ENCODE data around the gene ECE1. TPM values are rescaled to one million over a fixed set of nuclear protein-coding genes. Genes with fewer than 3 reads are reported as not detected.

Gene ECE1
- polyA plus RNA-seq, 3 donors: 10.6 to 42.4 (median 23.3) TPM

GRCh38 chr1:21307663-21308305, 17.5 kb upstream of the ECE1 start:
- 87% methylated on average over 6 of the region's 6 CpGs for WGBS (ENCODE audit: insufficient coverage)
- intact Hi-C loops (cut with micrococcal nuclease): loop anchor here in 1 of 2 donors (5.0 kb wide), 1 partner anchor 35 kb away; no protein-coding TSS in a partner anchor
- Histone ChIP-seq H3K9ac (ENCODE audit: insufficient read depth, low read length, poor library complexity, severe bottlenecking) (no peak overlapping the region), H3K9me3 (replicated peaks in 1 of 2; ENCODE audit: control insufficient read depth in 1 of 2, insufficient read depth in 1 of 2, low read length in 2 of 2) (peaks cover 0 to 5% of the 10 kb centered on the region in 2 donors), H3K4me3 (replicated peaks in 1 of 3; ENCODE audit: low read depth in 2 of 3, low read length in 3 of 3) (no peak overlapping the region), H3K27me3 (ENCODE audit: control insufficient read depth in 2 of 2, insufficient read depth in 2 of 2, low read length in 2 of 2) (peaks cover 0 to 9% of the 10 kb centered on the region in 2 donors), H3K79me2 (ENCODE audit: insufficient read depth, low read length) (no peaks in the 10 kb centered on the region), H3K4me2 (replicated peaks; ENCODE audit: extremely low read depth, low read length, poor library complexity, severe bottlenecking) (no peak overlapping the region), H2AFZ (ENCODE audit: insufficient read depth, low read depth, low read length, poor library complexity, severe bottlenecking) (no peak overlapping the region), H4K20me1 (ENCODE audit: insufficient read depth, low read length) (no peaks in the 10 kb centered on the region), H3K4me1 (ENCODE audit: control insufficient read depth in 1 of 2, insufficient read depth in 2 of 2, low read length in 2 of 2) (no peaks in the 10 kb centered on the region), H3K36me3 (replicated peaks in 1 of 2; ENCODE audit: control insufficient read depth in 1 of 2, insufficient read depth in 2 of 2, low read length in 2 of 2) (no peaks in the 10 kb centered on the region), H3K27ac (ENCODE audit: low read depth in 1 of 2, low read length in 2 of 2) (no peak overlapping the region)
- DNase-seq: no peak
- TF ChIP-seq CTCF (IDR thresholded peaks at IDR 0.05): no peak
- Mint-ChIP-seq H3K27ac (peak overlapping the region in 1 of 7 donors; percentile 10), H3K9me3 (peaks cover 0 to 13% (median 6%) of the 10 kb centered on the region in 7 donors), H3K36me3 (peaks cover 2 to 4% of the 10 kb centered on the region in 2 donors), H3K4me3 (no peak overlapping the region), H3K4me1 (peaks cover 10% of the 10 kb centered on the region), H3K27me3 (ENCODE audit: low read depth in 3 of 3) (peaks cover 21 to 44% (median 28%) of the 10 kb centered on the region in 3 donors)

GRCh38 chr1:21307210-21307609, 16.9 kb upstream of the ECE1 start:
- intact Hi-C loops (cut with micrococcal nuclease): loop anchor here in 1 of 2 donors (5.0 kb wide), 1 partner anchor 35 kb away; no protein-coding TSS in a partner anchor
- peaks cover 0 to 13% (median 6%) of the 10 kb centered on the region in 7 donors for H3K9me3 Mint-ChIP-seq
- Histone ChIP-seq H2AFZ (ENCODE audit: insufficient read depth, low read depth, low read length, poor library complexity, severe bottlenecking) (no peak overlapping the region), H3K4me1 (ENCODE audit: control insufficient read depth in 1 of 2, insufficient read depth in 2 of 2, low read length in 2 of 2) (no peaks in the 10 kb centered on the region), H4K20me1 (ENCODE audit: insufficient read depth, low read length) (no peaks in the 10 kb centered on the region), H3K4me3 (replicated peaks in 1 of 3; ENCODE audit: low read depth in 2 of 3, low read length in 3 of 3) (no peak overlapping the region), H3K27me3 (ENCODE audit: control insufficient read depth in 2 of 2, insufficient read depth in 2 of 2, low read length in 2 of 2) (peaks cover 0 to 9% of the 10 kb centered on the region in 2 donors), H3K4me2 (replicated peaks; ENCODE audit: extremely low read depth, low read length, poor library complexity, severe bottlenecking) (no peak overlapping the region), H3K9ac (ENCODE audit: insufficient read depth, low read length, poor library complexity, severe bottlenecking) (no peak overlapping the region), H3K36me3 (replicated peaks in 1 of 2; ENCODE audit: control insufficient read depth in 1 of 2, insufficient read depth in 2 of 2, low read length in 2 of 2) (no peaks in the 10 kb centered on the region), H3K9me3 (replicated peaks in 1 of 2; ENCODE audit: control insufficient read depth in 1 of 2, insufficient read depth in 1 of 2, low read length in 2 of 2) (peaks cover 0 to 5% of the 10 kb centered on the region in 2 donors), H3K27ac (ENCODE audit: low read depth in 1 of 2, low read length in 2 of 2) (no peak overlapping the region), H3K79me2 (ENCODE audit: insufficient read depth, low read length) (no peaks in the 10 kb centered on the region)
- H3K4me3 Mint-ChIP-seq: no peak overlapping the region
- 95% methylated on average over 2 of the region's 7 CpGs for WGBS (ENCODE audit: insufficient coverage)
- DNase-seq: no peak
- peaks cover 21 to 45% (median 27%) of the 10 kb centered on the region in 3 donors for H3K27me3 Mint-ChIP-seq (ENCODE audit: low read depth in 3 of 3)
- TF ChIP-seq CTCF (IDR thresholded peaks at IDR 0.05): no peak
- H3K4me1 Mint-ChIP-seq: peaks cover 13% of the 10 kb centered on the region
- peak overlapping the region in 2 of 7 donors; percentile 11 to 55 for H3K27ac Mint-ChIP-seq
- H3K36me3 Mint-ChIP-seq: peaks cover 2 to 4% of the 10 kb centered on the region in 2 donors
